Fibroblast of lung (primary cell): ENCODE results near the gene ARMH4.

Experiments used
- EZH2 ChIP-seq: IDR thresholded peaks from 2 replicates; pipeline ENCODE4 v1.5.1; 2012; ENCODE audit warnings: low read length, control low read depth, mild to moderate bottlenecking; ENCODE audit errors: missing control alignments
- TF ChIP-seq, protein P1 (sequence below), 2 donors: IDR thresholded peaks in 1 of 2; conservative IDR thresholded peaks in 1 of 2; 1 replicate in 1 of 2; 2 replicates in 1 of 2; pipeline ENCODE4 v1.5.1; 2011 to 2012; ENCODE audit warnings: low read length in 2 of 2, control low read depth in 1 of 2, inconsistent platforms in 1 of 2, low read depth in 1 of 2, mild to moderate bottlenecking in 1 of 2

DNA sequence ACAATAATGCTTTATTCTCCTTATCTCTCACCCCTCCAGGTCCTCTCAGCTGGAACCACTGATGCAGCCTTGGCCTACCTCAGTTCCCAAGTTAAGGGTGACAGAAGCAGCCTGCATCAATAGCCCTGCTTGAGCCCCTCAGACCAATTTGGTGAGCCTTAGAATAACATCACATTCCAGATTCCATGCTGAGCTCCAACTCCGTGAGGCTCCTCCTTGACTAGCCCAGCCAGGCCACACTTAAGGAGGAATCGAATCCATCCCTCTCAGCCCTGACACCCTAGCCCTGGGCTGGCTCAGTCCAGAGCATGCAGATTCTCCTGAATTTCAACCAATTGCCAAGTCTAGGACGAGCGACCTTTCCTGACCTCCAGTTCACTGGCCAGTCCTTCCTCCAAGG lies 91.1 kb downstream of the ARMH4 start:
- TF ChIP-seq, protein P1, sequence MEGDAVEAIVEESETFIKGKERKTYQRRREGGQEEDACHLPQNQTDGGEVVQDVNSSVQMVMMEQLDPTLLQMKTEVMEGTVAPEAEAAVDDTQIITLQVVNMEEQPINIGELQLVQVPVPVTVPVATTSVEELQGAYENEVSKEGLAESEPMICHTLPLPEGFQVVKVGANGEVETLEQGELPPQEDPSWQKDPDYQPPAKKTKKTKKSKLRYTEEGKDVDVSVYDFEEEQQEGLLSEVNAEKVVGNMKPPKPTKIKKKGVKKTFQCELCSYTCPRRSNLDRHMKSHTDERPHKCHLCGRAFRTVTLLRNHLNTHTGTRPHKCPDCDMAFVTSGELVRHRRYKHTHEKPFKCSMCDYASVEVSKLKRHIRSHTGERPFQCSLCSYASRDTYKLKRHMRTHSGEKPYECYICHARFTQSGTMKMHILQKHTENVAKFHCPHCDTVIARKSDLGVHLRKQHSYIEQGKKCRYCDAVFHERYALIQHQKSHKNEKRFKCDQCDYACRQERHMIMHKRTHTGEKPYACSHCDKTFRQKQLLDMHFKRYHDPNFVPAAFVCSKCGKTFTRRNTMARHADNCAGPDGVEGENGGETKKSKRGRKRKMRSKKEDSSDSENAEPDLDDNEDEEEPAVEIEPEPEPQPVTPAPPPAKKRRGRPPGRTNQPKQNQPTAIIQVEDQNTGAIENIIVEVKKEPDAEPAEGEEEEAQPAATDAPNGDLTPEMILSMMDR (conservative IDR thresholded peaks at IDR 0.05 in 1 of 2, IDR thresholded peaks at IDR 0.05 in 1 of 2; ENCODE audit: low read depth in 1 of 2, low read length in 2 of 2): no peak
- TF ChIP-seq EZH2: no peak
